Measurements from ENCODE around the gene HIVEP1. TPM values are rescaled to one million over a fixed set of nuclear protein-coding genes. Genes with fewer than 3 reads are reported as not detected.
A peak's percentile ranks its signal among the peaks of the same experiment; 100 is the strongest.

Gene HIVEP1
- polyA plus RNA-seq, 3 donors: 1.7 to 8.7 (median 2.7) TPM

- H3K36me3 Mint-ChIP-seq: peaks cover 32 to 44% of the 10 kb centered on the region in 2 donors
- Histone ChIP-seq H3K4me1 (ENCODE audit: control insufficient read depth in 1 of 2, insufficient read depth in 2 of 2, low read length in 2 of 2) (no peaks in the 10 kb centered on the region), H4K20me1 (ENCODE audit: insufficient read depth, low read length) (no peaks in the 10 kb centered on the region), H3K9me3 (replicated peaks in 1 of 2; ENCODE audit: control insufficient read depth in 1 of 2, insufficient read depth in 1 of 2, low read length in 2 of 2) (no peaks in the 10 kb centered on the region), H2AFZ (ENCODE audit: insufficient read depth, low read depth, low read length, poor library complexity, severe bottlenecking) (no peak overlapping the region), H3K4me3 (replicated peaks in 1 of 3; ENCODE audit: low read depth in 2 of 3, low read length in 3 of 3) (no peak overlapping the region), H3K27ac (ENCODE audit: low read depth in 1 of 2, low read length in 2 of 2) (no peak overlapping the region), H3K79me2 (ENCODE audit: insufficient read depth, low read length) (no peaks in the 10 kb centered on the region), H3K4me2 (replicated peaks; ENCODE audit: extremely low read depth, low read length, poor library complexity, severe bottlenecking) (no peak overlapping the region), H3K36me3 (replicated peaks in 1 of 2; ENCODE audit: control insufficient read depth in 1 of 2, insufficient read depth in 2 of 2, low read length in 2 of 2) (peaks cover 6 to 34% of the 10 kb centered on the region in 2 donors), H3K27me3 (ENCODE audit: control insufficient read depth in 2 of 2, insufficient read depth in 2 of 2, low read length in 2 of 2) (no peaks in the 10 kb centered on the region), H3K9ac (ENCODE audit: insufficient read depth, low read length, poor library complexity, severe bottlenecking) (no peak overlapping the region)
- peaks cover 0 to 2% (median 0%) of the 10 kb centered on the region in 7 donors for H3K9me3 Mint-ChIP-seq
- H3K4me3 Mint-ChIP-seq: no peak overlapping the region
- TF ChIP-seq, protein P1, sequence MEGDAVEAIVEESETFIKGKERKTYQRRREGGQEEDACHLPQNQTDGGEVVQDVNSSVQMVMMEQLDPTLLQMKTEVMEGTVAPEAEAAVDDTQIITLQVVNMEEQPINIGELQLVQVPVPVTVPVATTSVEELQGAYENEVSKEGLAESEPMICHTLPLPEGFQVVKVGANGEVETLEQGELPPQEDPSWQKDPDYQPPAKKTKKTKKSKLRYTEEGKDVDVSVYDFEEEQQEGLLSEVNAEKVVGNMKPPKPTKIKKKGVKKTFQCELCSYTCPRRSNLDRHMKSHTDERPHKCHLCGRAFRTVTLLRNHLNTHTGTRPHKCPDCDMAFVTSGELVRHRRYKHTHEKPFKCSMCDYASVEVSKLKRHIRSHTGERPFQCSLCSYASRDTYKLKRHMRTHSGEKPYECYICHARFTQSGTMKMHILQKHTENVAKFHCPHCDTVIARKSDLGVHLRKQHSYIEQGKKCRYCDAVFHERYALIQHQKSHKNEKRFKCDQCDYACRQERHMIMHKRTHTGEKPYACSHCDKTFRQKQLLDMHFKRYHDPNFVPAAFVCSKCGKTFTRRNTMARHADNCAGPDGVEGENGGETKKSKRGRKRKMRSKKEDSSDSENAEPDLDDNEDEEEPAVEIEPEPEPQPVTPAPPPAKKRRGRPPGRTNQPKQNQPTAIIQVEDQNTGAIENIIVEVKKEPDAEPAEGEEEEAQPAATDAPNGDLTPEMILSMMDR (IDR thresholded peaks at IDR 0.05): no peak
- H3K27me3 Mint-ChIP-seq (ENCODE audit: low read depth in 3 of 3): no peaks in the 10 kb centered on the region
- 98% methylated on average over 13 of the region's 19 CpGs for WGBS (ENCODE audit: insufficient coverage)
- intact Hi-C loops (cut with micrococcal nuclease): no loop called here
- DNase-seq: no peak
- peaks cover 8% of the 10 kb centered on the region for H3K4me1 Mint-ChIP-seq
- H3K27ac Mint-ChIP-seq: peak overlapping the region in 1 of 7 donors; percentile 11
These were observed 151.8 kb downstream of the HIVEP1 start for GRCh38 chr6:12163744-12164507.

- peaks cover 0 to 2% (median 0%) of the 10 kb centered on the region in 7 donors for H3K9me3 Mint-ChIP-seq
- Histone ChIP-seq H3K4me3 (replicated peaks in 1 of 3; ENCODE audit: low read depth in 2 of 3, low read length in 3 of 3) (no peak overlapping the region), H4K20me1 (ENCODE audit: insufficient read depth, low read length) (no peaks in the 10 kb centered on the region), H3K36me3 (replicated peaks in 1 of 2; ENCODE audit: control insufficient read depth in 1 of 2, insufficient read depth in 2 of 2, low read length in 2 of 2) (peaks cover 6 to 34% of the 10 kb centered on the region in 2 donors), H3K27me3 (ENCODE audit: control insufficient read depth in 2 of 2, insufficient read depth in 2 of 2, low read length in 2 of 2) (no peaks in the 10 kb centered on the region), H2AFZ (ENCODE audit: insufficient read depth, low read depth, low read length, poor library complexity, severe bottlenecking) (no peak overlapping the region), H3K9ac (ENCODE audit: insufficient read depth, low read length, poor library complexity, severe bottlenecking) (no peak overlapping the region), H3K9me3 (replicated peaks in 1 of 2; ENCODE audit: control insufficient read depth in 1 of 2, insufficient read depth in 1 of 2, low read length in 2 of 2) (no peaks in the 10 kb centered on the region), H3K27ac (ENCODE audit: low read depth in 1 of 2, low read length in 2 of 2) (no peak overlapping the region), H3K79me2 (ENCODE audit: insufficient read depth, low read length) (no peaks in the 10 kb centered on the region), H3K4me1 (ENCODE audit: control insufficient read depth in 1 of 2, insufficient read depth in 2 of 2, low read length in 2 of 2) (no peaks in the 10 kb centered on the region), H3K4me2 (replicated peaks; ENCODE audit: extremely low read depth, low read length, poor library complexity, severe bottlenecking) (no peak overlapping the region)
- no peaks in the 10 kb centered on the region for H3K27me3 Mint-ChIP-seq (ENCODE audit: low read depth in 3 of 3)
- H3K36me3 Mint-ChIP-seq: peaks cover 28 to 41% of the 10 kb centered on the region in 2 donors
- no peak overlapping the region for H3K4me3 Mint-ChIP-seq
- no peak overlapping the region for H3K27ac Mint-ChIP-seq
- H3K4me1 Mint-ChIP-seq: peaks cover 8% of the 10 kb centered on the region
- intact Hi-C loops (cut with micrococcal nuclease): no loop called here
- no peak for DNase-seq
- TF ChIP-seq, protein P1 (IDR thresholded peaks at IDR 0.05): no peak
These were observed 152.3 kb downstream of the HIVEP1 start for GRCh38 chr6:12164508-12164770.
